ENCODE results near the gene DGKB.

GRCh38 chr7:14787551-14787950 lies 115.0 kb downstream of the DGKB start:
- TF ChIP-seq, protein P1, sequence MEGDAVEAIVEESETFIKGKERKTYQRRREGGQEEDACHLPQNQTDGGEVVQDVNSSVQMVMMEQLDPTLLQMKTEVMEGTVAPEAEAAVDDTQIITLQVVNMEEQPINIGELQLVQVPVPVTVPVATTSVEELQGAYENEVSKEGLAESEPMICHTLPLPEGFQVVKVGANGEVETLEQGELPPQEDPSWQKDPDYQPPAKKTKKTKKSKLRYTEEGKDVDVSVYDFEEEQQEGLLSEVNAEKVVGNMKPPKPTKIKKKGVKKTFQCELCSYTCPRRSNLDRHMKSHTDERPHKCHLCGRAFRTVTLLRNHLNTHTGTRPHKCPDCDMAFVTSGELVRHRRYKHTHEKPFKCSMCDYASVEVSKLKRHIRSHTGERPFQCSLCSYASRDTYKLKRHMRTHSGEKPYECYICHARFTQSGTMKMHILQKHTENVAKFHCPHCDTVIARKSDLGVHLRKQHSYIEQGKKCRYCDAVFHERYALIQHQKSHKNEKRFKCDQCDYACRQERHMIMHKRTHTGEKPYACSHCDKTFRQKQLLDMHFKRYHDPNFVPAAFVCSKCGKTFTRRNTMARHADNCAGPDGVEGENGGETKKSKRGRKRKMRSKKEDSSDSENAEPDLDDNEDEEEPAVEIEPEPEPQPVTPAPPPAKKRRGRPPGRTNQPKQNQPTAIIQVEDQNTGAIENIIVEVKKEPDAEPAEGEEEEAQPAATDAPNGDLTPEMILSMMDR (IDR thresholded peaks at IDR 0.05 in 4 of 5, conservative IDR thresholded peaks at IDR 0.05 in 1 of 5): no peak
- TF ChIP-seq POLR2A (IDR thresholded peaks at IDR 0.05): no peak
